Measurements from ENCODE around the gene HMGB3.
"Not testable (repeated sequence)": the region's sequence is repeated elsewhere in the genome, so short reads cannot be mapped to it uniquely, and the experiment has no call there.

HMGB3 gene

DNA sequence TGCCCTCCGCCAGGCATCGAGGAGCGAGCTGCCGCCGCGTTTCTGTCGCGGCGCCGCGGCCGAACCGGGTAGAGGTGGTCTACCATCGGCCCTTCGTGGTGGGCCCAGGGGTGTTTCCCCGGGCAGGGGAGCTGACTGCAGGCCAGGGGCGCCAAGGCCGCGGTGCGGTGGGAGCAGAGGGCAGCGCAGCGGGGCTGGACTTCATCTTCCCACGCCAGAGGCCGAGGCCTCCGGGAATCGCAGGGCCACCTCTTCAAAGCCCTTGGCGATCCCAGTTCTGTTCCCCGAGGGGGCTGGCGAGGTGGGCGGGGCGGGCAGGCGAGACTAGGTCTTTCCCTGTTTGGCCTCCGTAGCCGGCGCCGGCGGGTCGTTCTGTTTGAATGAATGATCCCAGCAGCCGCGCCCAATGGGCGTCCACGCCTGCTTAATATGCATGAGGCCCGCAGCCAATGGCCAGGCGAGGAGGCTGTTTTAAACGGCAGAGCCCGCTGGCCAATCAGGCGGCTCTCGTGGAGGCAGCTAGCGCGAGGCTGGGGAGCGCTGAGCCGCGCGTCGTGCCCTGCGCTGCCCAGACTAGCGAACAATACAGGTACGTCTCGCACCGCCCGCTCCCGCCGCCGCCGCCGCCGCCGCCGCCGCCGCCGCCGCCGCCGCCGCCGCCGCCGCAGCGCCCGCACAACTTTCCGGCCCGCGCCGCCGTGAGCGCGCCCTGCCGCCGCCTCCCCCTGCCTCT, at the start of gene HMGB3:
Gene HMGB3, plus strand, starts transcription at position 548 of the 733 bp plus-strand sequence. CDS start 2,265 bp downstream, outside the sequence.
- DNase-seq: peak; percentile 86

DNA sequence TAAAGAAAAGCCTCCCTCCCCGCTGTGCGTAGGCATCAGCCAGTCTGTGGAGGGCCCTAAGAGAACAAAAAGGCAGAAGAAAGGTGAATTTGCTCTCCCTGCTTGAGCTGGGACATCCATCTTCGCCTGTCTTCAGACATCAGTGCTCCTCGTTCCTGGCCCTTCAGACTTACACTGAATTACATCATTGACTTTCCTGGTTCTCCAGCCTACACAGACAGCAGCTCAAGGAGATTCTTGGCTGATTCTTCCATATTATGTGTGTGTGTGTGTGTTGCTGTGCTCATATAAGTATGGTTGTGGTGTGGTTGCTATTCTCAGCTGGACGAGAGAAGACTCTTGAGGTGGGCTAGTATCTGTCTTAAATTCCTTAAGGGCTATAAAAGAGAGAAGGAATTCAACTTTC, 49.2 kb upstream of the HMGB3 start:
- no peak for DNase-seq

DNA sequence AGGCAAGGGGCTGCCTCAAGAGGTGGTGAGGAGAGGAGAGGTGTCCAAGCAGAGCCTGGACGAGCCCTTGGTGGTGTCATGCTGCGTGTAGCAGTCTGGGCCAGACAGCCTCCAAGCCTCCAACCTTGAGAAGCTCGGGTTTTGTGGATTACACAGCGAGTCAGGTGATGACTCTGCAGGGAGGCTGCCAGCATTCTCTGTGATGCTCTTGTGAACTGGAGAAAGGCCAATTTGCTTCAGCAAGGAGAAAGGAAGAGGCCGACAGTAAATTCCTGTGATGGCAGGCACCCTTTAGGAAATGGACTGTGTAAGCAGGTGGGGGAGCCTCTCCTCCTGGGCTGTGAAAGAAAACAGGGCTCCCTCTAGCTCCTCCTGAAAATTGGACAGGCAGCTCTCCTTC, 48.7 kb upstream of the HMGB3 start:
- DNase-seq: no peak

DNA sequence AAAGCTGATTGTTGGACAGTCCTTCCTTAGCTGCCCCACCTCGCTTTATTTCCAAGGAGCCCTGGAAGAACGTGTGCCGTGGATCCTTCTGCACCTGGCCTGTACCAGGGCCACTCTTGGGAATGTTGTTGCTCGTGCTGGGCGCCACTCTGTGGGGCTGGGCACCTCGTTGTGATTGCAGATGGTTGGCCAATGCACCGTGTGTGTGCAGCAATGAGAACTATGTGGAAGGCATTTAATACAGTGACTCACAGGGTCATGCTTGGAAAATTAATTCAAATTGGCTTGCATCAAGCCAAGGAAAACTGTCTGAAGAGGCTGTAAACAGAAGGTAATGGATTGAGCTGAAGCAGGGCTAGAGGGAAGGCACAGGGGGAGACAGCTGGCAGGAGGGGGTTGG, 47.7 kb upstream of the HMGB3 start:
- no peak for DNase-seq

DNA sequence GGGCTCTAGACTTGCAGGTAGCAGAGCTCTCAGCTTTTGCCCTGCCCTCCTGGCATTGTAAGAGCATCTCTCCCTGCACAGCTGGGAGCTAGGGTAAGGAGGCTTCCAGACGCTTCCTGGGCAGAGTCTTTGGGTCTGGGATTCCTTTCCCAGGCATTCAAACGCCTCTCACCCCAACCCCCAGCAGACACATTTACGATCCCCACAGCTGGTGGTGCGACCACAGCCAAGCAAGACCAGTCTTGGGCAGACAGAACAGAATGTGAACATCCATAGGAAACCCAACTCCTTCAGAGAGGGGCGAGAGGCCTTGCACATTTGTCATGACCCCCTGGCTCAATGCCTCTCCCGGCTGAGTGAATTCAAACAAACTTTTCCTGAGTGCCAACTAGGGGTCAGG, 46.6 kb upstream of the HMGB3 start:
- no peak for DNase-seq

DNA sequence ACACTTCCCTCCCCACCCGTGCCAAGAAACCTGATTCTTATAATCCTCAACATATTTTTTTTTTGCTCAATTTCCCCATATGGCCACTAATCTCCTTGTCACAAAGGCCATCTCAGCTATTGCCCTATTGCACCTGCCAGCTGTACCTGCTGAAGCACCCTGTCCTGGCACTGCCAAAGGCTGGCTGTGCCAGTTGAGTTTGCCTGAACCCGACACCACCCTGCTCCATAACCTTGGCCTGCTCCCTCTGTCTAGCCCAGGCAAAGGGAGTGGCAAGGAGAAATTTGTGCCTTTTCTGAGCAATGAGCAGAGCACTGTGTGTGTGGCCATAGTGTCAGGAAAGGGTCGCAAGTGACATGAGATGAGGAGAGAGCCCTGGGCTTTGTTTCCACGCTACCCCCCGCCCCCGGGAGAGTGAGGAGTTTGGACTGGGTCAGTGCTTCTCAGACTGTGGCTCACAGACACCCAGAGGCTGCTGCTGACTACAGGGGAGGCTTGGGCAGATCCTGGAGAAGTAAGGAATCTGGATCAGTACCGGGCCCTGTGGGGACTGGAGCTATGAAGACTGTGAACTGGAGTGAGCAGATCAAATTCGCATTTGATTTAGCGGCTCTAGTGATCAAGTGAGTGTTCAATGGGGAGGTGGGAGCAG, 42.2 kb upstream of the HMGB3 start:
- no peak for DNase-seq

DNA sequence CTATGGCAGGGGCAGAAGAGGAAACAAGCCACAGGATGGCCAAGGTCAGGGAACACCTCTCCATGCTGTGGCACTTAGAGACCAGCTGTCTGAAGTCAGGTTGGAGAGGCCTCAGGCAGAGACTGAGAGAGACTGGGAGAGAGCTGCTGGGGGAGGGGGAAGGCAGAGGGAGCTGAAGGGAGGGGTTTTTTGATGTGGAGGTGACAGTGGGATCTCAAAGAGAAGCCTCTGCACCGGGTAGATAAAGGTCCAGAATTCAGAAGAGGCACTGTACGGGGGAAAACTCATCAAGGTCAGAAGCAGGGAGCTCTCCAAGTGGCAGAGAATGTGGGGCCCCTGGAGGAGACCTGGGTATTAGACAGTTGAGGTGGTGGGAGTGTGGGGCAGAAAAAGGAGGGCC, 41.6 kb upstream of the HMGB3 start:
- DNase-seq: no peak

DNA sequence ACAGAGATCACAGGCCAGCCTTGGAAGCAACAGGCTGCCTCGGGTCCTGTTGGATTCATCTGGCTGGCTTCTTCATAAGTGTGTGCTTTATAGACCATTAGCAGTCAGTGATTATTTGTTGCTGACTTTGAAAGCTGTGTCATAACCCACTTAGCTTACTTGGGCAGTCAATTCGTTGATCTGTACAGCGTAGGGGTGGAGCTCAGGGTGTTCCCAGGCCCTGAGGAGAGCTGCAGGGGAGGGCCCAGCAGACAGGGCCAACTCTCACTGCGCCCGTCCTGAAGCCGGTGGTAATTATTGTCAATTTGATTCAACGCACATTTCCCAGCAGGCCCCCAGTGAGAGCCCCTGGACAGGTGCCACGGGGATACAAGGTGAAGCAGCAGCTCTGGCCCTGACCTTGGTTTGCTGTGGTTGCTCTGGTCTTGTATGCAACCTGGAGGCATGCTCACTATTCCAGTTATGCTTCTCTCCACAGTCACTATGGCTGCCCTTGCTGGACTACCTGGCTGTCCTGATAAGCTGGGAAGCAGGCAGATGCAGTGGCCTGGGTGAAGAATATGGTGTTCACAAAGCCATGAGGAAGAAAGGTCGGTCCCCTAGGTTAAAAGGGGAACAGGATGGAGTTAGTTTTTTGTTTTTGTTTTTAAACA, 40.1 kb upstream of the HMGB3 start:
- DNase-seq: no peak

DNA sequence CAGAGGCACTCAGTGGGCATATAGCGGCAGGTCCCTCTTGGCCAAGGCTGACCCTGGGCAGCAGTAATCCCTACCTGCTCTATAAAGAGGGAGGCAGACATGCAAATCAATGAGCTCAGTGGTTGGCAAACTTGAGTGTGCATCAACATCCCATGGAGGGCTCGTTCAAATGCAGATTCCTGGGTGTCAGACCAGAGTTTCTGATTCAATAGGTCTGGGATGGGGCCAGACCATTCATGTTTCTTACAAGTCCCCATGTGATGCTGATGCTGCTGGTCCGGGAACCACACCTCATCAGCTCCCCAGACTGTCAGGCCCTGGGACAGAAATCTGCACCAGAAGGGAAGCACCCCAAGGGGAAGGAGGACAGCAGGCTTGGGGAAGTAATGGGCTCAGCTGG, 38.9 kb upstream of the HMGB3 start:
- no peak for DNase-seq

DNA sequence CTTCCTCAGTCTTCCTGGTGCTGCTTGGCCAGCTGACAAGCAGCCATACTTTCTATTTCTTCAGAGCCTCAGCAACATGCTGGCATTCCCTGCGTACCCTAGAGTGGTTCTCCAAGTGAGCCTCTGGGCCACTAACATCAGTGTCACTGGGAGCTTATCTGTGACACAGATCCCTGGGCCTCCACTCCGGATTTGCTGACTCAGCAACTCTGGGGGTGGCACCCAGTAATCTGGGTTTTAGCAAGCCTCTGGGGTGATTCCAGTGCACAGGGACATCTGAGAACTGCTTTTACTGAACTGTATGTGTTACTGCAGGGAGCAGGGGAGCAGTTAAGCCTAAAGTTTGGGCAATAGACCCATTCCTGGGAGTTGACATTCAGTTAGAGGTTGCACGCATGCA, 28.2 kb upstream of the HMGB3 start:
- no peak for DNase-seq

DNA sequence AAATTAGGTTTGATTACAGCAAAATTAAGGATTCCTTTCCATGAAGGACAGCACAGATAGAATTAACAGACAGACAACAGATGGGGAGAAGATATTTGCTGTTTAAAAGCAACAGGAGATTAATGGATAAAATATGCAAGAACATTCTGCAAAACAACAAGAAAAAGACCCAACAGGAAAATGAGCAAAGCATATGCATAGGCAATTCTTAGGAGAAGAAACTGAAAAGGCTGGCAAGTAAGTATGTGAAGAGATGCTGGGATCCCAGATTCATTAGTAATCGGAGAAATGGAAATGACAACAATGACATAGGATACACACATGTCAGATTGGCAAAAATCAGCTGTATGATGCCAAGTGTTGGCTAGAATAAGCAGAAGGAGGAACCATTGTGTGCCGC, 27.5 kb upstream of the HMGB3 start:
- no peak for DNase-seq

DNA sequence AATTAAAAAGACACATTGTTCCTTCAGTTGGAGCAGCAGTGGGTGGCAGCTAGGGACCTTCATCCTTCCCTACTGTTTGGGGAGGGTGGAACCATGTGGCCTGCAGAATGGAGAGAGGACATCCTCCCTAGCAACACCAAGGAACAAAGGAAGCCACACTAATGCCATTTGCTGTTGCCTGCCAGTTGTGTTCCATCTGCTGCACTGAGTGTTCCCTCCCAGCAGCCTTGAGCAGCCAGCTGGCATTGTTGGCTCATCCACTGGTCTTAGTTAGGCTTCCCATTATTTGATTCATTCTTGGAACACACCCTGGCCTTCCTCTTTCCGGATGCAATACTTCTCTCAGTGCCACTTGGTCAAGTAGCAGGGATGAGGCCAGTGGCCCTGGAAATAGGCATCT, 25.0 kb upstream of the HMGB3 start:
- DNase-seq: no peak

DNA sequence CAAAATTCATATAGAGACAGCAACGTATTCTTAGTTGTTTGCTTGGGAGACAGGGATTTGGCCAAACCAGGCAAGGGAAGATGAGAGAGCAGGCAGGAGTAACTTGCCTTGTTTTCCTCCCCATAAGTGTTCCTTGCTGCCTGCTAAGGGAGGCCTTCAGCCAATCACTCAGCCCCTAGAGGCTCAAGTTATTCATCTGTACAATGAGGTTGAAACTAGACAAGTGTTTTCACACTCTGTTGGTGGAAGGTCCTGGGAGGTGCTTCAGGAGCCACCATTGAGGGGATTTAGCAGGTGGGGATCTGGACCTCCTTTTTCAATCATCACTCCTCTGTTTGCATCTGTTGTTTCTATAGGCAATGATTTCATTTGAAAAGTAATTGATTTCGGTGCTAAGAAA, 23.6 kb upstream of the HMGB3 start:
- no peak for DNase-seq

DNA sequence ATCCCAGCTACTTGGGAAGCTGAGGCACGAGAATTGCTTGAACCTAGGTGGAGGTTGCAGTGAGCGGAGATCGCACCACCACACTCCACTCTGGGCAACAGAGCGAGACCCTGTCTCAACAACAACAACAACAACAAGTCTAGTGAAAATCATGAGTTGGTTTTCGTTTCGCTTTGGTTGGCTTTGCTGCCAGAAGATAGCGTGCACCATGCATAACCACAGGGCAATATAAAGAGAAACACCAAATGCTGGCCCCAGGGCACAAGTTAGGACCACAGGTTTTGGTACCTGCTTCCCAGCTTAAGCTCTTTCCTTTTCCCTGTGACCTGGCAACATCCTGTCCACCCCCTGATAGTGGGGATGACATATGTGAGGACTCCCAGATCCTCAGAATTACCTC, 21.5 kb upstream of the HMGB3 start:
- no peak for DNase-seq

DNA sequence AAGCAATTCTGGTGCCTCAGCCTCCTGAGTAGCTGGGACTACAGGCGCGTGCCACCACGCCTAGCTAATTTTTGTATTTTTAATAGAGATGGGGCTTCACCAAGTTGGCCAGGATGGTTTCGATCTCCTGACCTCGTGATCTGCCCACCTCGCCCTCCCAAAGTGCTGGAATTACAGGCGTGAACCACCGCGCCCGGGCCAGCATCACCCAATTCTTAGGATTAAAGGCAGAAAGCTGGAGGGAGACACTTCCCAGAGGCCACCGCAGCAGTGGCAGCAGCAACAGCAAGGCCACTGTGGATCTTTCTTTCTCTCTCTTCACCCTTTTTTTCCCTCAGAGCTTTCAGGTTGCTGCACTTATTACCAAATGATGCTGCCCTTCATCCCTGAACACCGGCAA, 18.7 kb upstream of the HMGB3 start:
- not testable (repeated sequence) for DNase-seq

DNA sequence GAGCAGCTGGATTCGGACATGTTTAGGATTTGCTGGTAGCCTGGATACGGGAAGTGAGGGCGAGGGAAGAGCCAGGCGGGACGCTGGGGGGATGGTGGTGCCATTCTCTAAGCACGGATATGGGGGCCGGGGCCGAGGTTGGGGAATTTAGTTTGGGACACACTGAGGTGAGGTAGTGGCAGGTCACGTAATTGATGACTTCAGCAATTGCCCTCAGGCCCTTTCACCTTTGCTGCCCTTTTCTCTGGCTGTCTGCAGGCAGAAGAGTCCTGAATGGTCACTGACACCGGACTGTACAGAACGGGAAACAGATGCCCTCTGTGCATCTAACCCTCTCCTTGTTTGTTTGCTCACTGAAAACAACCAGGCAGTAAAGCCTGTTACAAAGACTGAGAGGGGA, 16.9 kb upstream of the HMGB3 start:
- DNase-seq: no peak

DNA sequence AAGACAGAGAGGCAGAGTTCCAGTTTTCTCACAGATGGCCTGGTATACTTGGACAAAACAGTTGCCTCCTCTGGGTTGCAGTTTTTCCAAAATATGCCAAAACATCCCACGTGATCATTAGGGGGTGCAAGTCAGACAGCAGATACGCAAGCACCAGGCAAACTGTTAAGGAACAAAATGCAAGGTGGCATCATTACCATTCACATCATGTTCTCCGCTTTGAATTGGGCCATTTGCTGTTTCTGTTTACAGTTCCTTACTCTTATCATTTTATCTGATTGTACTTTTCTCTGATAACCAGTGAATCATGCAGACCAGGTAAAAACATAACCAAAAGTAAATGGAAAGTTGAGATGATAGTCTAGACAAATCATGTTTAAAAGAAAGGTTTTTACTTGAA, 16.4 kb upstream of the HMGB3 start:
- DNase-seq: no peak

DNA sequence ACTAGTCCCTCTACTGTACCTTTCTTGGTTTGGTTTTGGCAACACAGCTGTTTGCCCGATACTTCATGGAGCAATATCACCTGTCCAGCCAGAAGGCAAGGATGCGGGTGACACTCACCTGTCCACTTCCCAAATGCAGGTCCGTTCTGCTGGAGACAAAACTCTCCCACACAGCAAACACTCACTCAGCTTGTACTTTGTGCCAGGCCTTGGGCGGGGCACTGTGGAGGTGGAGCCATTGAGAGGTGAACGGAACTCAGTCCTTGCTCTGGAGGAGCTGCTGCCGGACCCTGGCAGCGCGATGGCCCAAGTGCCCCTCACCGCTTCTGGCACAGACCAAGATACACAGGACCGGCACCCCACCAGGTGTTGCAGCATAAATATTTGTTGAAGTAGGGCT, 15.3 kb upstream of the HMGB3 start:
- DNase-seq: no peak

DNA sequence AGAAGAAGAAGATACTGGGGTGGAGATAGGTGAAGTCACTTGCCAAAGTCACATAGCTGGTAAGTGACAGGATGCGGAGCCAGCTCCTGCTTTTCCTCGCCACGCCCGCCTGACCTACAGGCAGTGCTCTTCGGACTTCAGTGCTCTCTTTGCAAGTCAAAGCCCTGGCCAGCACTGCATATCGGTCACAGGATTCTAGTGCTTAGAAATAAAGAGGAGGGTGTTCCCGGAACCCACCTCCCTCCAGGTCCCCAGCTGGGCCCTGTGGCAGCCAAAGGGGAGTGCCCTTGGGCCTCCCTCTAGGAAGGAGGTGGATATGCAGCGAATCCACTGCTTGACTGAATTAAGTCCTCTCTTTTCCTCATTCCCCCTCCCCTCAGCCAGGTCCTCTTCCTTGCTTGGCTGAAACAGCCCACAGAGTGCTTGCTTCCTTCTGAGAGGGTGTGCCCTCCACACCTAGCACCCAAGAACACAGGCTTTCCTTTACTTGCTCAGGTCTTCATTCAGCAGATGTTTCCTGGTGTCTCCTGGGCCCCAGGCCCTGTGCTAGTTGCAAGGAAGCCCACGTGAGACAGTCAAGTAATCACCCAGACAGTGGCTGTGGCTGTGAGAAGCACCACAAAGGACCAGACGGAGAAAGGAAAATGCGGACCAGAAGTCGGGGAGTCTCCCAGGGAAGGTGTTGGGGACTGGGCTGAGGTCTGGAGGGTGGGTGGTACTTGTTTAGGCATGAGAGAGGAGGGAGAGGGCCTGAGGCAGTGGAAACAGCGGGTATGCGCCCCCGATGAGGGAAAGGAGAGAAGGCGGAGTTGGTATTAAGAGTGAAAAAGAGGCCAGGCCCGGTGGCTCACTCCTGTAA, 14.0 kb upstream of the HMGB3 start:
- no peak for DNase-seq

DNA sequence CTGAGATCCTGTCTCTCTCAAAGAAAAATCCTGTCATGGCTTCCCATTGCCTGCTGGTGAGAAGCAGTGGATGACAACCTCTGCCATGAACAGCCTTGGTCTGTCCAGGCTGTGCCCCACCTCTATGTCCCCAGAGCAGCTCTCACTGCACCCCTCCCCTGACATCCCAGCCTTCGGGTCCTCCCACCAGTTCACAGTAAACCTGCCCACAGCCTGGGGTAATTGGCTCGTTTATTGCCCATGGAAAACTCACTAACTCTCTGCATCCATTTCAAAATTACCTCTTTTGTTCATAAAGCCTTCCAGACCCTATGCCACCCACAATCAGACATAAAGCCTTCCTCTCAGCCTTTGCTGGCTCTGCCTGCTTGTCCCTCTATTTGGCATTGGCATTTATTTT, 10.7 kb upstream of the HMGB3 start:
- DNase-seq: no peak

DNA sequence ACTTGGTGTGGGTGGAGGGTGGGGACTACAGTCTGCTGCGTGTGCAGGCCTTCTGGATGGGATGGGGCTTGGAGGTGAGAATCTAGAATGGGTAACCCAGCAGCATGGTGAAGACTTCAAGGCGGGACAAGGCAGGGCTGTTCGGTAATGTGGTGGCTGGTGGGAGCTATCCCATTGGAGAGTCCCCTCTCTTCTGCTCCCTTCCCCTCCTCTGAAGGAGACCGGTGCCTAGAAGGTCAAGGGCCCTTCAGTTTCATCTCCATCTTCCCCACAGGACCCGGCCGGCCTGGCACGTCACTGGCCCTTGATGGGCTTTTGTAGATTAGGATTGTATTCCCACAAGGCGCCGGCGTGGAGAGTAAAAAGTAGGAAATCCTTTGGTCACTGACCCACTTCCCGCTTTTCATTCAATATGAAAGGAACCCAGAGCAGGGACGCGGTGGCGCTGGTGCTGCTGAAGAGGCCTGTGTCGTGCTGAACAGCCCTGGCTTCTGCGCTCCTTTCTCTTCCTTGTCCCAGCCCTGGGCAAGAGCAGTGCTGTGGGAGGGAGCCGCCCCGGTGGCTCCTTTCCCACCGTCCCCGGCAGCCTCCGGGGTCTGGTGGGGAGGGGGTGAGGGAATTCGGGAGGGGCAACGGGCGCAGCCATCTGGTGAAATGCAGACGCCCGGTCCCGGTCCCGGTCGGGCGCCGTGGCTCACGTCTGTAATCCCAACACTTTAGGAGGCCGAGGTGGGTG, 7.3 kb upstream of the HMGB3 start:
- DNase-seq: no peak

DNA sequence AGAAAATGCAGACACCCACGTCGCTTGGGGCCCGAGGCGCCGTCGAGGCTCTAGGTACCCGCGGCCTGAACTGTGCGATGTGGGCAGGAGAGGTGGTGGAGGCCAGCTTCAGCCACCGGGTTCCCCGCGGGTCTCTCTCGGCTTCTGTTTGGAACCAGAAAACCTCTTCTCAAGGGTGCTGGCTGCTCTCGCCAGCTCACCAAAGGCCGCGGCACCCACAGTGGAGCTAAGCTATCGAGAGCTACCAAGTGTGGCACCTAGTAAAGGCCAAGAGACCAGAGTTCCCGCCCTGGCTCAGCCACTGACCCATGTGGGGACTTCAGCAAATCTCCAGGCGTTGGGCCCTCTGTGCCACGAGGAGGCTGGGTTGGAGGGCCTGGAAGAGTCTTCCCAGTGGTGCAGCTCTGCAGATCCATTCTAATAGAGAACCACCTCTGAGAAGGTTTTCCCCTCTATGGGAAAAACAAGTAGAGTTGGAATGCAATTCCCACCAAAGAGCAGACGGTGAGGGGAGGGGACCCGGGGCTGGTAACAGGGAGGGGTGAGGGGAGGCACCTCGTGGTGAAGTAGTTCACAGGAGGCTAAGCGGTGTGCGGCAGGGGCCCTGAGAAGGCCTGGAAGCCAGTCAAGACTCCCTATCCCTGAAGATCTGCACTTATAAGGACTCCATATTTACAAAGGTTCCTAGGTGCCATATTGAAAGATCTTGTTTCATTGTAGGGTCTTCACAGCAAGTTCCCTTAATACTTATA, 5.5 kb upstream of the HMGB3 start:
- DNase-seq: no peak

Measured in activated CD8-positive, alpha-beta memory T cell treated with anti-CD3 and anti-CD28 coated beads, Interleukin-2, amount 50 U/mL, for 48 hours (primary cell).